ENCODE data around the gene LTB. TPM values are rescaled to one million over a fixed set of nuclear protein-coding genes. Genes with fewer than 3 reads are reported as not detected.

Gene LTB
- total and polyA plus RNA-seq, 2 of the 13 experiments (the other 11 are each of a cell fraction or from before 2014, with no cell fraction given), result 0.09 to 0.22 TPM

DNA sequence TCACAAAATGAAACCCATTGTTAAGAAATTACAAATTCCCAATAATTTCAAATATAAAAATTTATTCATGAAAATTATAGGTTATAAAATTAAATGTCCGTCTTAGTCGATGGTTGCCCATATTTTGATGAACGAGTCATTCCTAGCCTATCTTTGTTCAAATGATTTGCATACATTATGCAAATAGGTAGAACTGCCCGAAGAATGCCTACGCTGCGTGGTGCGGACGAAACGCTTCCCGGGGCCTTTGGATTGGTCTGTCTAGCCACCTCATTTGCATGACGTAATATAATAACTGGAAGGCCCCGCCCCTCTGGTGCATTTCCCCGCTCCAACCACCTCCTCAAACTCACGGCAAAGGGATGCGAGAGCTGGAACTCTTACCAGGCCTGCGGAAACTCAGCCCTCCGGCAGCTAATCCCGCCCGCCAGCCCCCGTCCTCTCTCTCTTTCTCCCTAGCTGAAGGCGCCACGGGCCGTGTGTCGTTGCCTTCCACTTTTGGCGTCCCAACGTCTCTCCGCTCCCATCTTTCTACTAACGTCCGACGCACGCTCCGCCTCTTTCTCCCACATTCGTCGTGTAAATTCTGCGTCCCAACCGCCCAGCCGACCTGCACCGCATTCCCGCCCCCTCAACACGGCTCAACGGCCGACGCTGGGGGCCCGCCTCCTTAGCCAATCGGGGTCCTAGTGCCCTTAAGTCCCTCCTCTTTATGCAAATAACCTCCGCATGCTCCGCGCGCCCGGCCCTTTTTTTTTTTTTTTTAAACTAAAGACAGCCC, 37.8 kb upstream of the LTB start (continued):
- TF ChIP-seq PATZ1 (CRISPR knock-in tag; IDR thresholded peaks at IDR 0.05) (no peak; the same call in none of the 2 replicates), ZNF329 (CRISPR knock-in tag; IDR thresholded peaks at IDR 0.05; ENCODE audit: low read depth) (no peak), ZNF30 (CRISPR knock-in tag; IDR thresholded peaks at IDR 0.05) (no peak), NAIF1 (CRISPR knock-in tag; IDR thresholded peaks at IDR 0.05; ENCODE audit: borderline replicate concordance) (peak; percentile 91), TCF12 (IDR thresholded peaks at IDR 0.05) (no peak), TCF12 (CRISPR knock-in tag; IDR thresholded peaks at IDR 0.05) (no peak), ATAD3A (CRISPR knock-in tag; IDR thresholded peaks at IDR 0.05) (0 out of 2 replicates have a peak, but pooled peaks have one; percentile 16), NR2F2 (IDR thresholded peaks at IDR 0.05; ENCODE audit: borderline replicate concordance, low read depth) (no peak), ZNF33A (CRISPR knock-in tag; IDR thresholded peaks at IDR 0.05; ENCODE audit: borderline replicate concordance) (no peak), ZNF891 (CRISPR knock-in tag; IDR thresholded peaks at IDR 0.05) (peak; percentile 23; the same call in 1 of the 2 replicates), HDAC6 (IDR thresholded peaks at IDR 0.05; ENCODE audit: low read depth, low read length) (no peak), NR2F6 (IDR thresholded peaks at IDR 0.05) (no peak), NR2F6 (CRISPR knock-in tag; IDR thresholded peaks at IDR 0.05) (peak; percentile 38; the same call in 1 of the 2 replicates), MBNL3 (CRISPR knock-in tag; conservative IDR thresholded peaks at IDR 0.05) (no peak)
- TF ChIP-seq, protein P1, sequence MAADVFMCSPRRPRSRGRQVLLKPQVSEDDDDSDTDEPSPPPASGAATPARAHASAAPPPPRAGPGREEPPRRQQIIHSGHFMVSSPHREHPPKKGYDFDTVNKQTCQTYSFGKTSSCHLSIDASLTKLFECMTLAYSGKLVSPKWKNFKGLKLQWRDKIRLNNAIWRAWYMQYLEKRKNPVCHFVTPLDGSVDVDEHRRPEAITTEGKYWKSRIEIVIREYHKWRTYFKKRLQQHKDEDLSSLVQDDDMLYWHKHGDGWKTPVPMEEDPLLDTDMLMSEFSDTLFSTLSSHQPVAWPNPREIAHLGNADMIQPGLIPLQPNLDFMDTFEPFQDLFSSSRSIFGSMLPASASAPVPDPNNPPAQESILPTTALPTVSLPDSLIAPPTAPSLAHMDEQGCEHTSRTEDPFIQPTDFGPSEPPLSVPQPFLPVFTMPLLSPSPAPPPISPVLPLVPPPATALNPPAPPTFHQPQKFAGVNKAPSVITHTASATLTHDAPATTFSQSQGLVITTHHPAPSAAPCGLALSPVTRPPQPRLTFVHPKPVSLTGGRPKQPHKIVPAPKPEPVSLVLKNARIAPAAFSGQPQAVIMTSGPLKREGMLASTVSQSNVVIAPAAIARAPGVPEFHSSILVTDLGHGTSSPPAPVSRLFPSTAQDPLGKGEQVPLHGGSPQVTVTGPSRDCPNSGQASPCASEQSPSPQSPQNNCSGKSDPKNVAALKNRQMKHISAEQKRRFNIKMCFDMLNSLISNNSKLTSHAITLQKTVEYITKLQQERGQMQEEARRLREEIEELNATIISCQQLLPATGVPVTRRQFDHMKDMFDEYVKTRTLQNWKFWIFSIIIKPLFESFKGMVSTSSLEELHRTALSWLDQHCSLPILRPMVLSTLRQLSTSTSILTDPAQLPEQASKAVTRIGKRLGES (CRISPR knock-in tag; IDR thresholded peaks at IDR 0.05; ENCODE audit: borderline replicate concordance), result no peak
- TF ChIP-seq, protein P2, sequence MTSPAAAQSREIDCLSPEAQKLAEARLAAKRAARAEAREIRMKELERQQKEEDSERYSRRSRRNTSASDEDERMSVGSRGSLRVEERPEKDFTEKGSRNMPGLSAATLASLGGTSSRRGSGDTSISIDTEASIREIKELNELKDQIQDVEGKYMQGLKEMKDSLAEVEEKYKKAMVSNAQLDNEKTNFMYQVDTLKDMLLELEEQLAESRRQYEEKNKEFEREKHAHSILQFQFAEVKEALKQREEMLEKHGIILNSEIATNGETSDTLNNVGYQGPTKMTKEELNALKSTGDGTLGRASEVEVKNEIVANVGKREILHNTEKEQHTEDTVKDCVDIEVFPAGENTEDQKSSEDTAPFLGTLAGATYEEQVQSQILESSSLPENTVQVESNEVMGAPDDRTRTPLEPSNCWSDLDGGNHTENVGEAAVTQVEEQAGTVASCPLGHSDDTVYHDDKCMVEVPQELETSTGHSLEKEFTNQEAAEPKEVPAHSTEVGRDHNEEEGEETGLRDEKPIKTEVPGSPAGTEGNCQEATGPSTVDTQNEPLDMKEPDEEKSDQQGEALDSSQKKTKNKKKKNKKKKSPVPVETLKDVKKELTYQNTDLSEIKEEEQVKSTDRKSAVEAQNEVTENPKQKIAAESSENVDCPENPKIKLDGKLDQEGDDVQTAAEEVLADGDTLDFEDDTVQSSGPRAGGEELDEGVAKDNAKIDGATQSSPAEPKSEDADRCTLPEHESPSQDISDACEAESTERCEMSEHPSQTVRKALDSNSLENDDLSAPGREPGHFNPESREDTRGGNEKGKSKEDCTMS (CRISPR knock-in tag; conservative IDR thresholded peaks at IDR 0.05), result no peak
- TF ChIP-seq, protein P3, sequence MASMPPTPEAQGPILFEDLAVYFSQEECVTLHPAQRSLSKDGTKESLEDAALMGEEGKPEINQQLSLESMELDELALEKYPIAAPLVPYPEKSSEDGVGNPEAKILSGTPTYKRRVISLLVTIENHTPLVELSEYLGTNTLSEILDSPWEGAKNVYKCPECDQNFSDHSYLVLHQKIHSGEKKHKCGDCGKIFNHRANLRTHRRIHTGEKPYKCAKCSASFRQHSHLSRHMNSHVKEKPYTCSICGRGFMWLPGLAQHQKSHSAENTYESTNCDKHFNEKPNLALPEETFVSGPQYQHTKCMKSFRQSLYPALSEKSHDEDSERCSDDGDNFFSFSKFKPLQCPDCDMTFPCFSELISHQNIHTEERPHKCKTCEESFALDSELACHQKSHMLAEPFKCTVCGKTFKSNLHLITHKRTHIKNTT (CRISPR knock-in tag; IDR thresholded peaks at IDR 0.05), result no peak
